Left lung (tissue), 10 donors: ENCODE data around the gene NRG3. TPM values are rescaled to one million over a fixed set of nuclear protein-coding genes. Genes with fewer than 3 reads are reported as not detected.

Experiments used
- ATAC-seq: fragments of 200-7000 bp; cut with Tn5 transposase; one replicate; pipeline ENCODE4 v1.9.1; 2020; ENCODE audit warnings: moderate library complexity
- DNase-seq, 4 donors: peaks; one replicate each; pipeline ENCODE4 v3.0.0-alpha.2; 2013 to 2020
- H3K27ac ChIP-seq, 2 donors: fragments of 200-600 bp; sonication (generic) in 1 of 2; one replicate each; pipeline versions ENCODE4 v1.5.0 to v1.8.0; 2020 to 2021
- H3K27me3 ChIP-seq, 2 donors: fragments of 200-600 bp; sonication (generic) in 1 of 2; one replicate each; pipeline versions ENCODE4 v1.5.0 to v1.8.0; 2020 to 2021
- H3K36me3 ChIP-seq, 2 donors: fragments of 200-600 bp; sonication (generic) in 1 of 2; one replicate each; pipeline versions ENCODE4 v1.5.0 to v1.8.0; 2020 to 2021
- H3K4me1 ChIP-seq, 2 donors: fragments of 200-600 bp; one replicate each; pipeline ENCODE4 v1.8.0; 2021
- H3K4me3 ChIP-seq, 2 donors: fragments of 200-600 bp; sonication (generic) in 1 of 2; one replicate each; pipeline versions ENCODE4 v1.5.0 to v1.8.0; 2020 to 2021; ENCODE audit warnings: mild to moderate bottlenecking in 1 of 2
- H3K9me3 ChIP-seq, 2 donors: fragments of 200-600 bp; sonication (generic) in 1 of 2; one replicate each; pipeline versions ENCODE4 v1.5.0 to v1.8.0; 2020 to 2021
- CTCF ChIP-seq, 2 donors: fragments of 200-600 bp; sonication (generic) in 1 of 2; IDR thresholded peaks; one replicate each; pipeline versions ENCODE4 v1.5.0 to v1.8.0; 2021; ENCODE audit warnings: antibody characterized with exemption in 2 of 2
- intact Hi-C, 2 donors: fragments of 100-400 bp; cut with DNase I; formaldehyde crosslinking; loops; one replicate each; pipeline versions ENCODE4 v1.11.2 to v1.14.2; 2022
- polyA plus RNA-seq, 6 donors: library from polyadenylated mRNA; unstranded; fragments of 120-200 nt; gene quantifications; one replicate each; pipeline ENCODE4 v1.2.1, GENCODE V29; 2013; ENCODE audit not compliant: insufficient read length in 6 of 6
- total RNA-seq, 2 donors: library from RNA; stranded (reverse); fragmentation: NEBNext Ultra II Directional; extraction: Animal tissue kit (Norgen Biotek cat#: 25700); gene quantifications; one replicate each; pipeline ENCODE4 v1.2.1, GENCODE V29; 2021
- donor health status: DM: no; HTN: yes; CAD: no.
- donor health status: DM: no; HTN: no; CAD: no.

Gene NRG3
- total and polyA plus RNA-seq, 8 donors: 1.0 to 1.7 (median 1.1) TPM

- intact Hi-C loops: no loop called here
- ATAC-seq: no peak
These were observed 14.3 kb downstream of the NRG3 start for GRCh38 chr10:81889181-81889769.

GRCh38 chr10:81894616-81895015, 19.6 kb downstream of the NRG3 start:
- no peak overlapping the region for H3K4me3 ChIP-seq
- DNase-seq (no peak), ATAC-seq (no peak)
- intact Hi-C loops: no loop called here
- H3K27ac ChIP-seq: no peak overlapping the region
- no peak for TF ChIP-seq CTCF (IDR thresholded peaks at IDR 0.05)
- H3K27me3 ChIP-seq: no peaks in the 10 kb centered on the region
- no peaks in the 10 kb centered on the region for H3K36me3 ChIP-seq
- no peaks in the 10 kb centered on the region for H3K4me1 ChIP-seq
- no peaks in the 10 kb centered on the region for H3K9me3 ChIP-seq

More at GRCh38 chr10:81889181-81889769, 14.3 kb downstream of the NRG3 start:
- Histone ChIP-seq H3K27ac (no peak overlapping the region), H3K4me1 (no peaks in the 10 kb centered on the region), H3K4me3 (no peak overlapping the region), H3K27me3 (no peaks in the 10 kb centered on the region), H3K9me3 (no peaks in the 10 kb centered on the region), H3K36me3 (no peaks in the 10 kb centered on the region)
- DNase-seq: no peak
- no peak for TF ChIP-seq CTCF (IDR thresholded peaks at IDR 0.05)

- Histone ChIP-seq H3K27me3 (no peaks in the 10 kb centered on the region), H3K27ac (no peak overlapping the region), H3K4me1 (no peaks in the 10 kb centered on the region), H3K4me3 (no peak overlapping the region), H3K9me3 (no peaks in the 10 kb centered on the region), H3K36me3 (no peaks in the 10 kb centered on the region)
- no peak for TF ChIP-seq CTCF (IDR thresholded peaks at IDR 0.05)
- no peak for DNase-seq
- intact Hi-C loops: no loop called here
- no peak for ATAC-seq
These were observed 23.5 kb downstream of the NRG3 start for GRCh38 chr10:81898518-81898917.

GRCh38 chr10:81900989-81901388, 26.0 kb downstream of the NRG3 start:
- no peaks in the 10 kb centered on the region for H3K36me3 ChIP-seq
- no peak for DNase-seq
- H3K27ac ChIP-seq: no peak overlapping the region
- ATAC-seq: no peak
- no peaks in the 10 kb centered on the region for H3K27me3 ChIP-seq
- intact Hi-C loops: no loop called here
- no peak for TF ChIP-seq CTCF (IDR thresholded peaks at IDR 0.05)
- no peaks in the 10 kb centered on the region for H3K9me3 ChIP-seq
- H3K4me3 ChIP-seq: no peak overlapping the region
- no peaks in the 10 kb centered on the region for H3K4me1 ChIP-seq

GRCh38 chr10:81903472-81903871, 28.5 kb downstream of the NRG3 start:
- Histone ChIP-seq H3K4me3 (no peak overlapping the region), H3K36me3 (no peaks in the 10 kb centered on the region), H3K4me1 (no peaks in the 10 kb centered on the region), H3K9me3 (no peaks in the 10 kb centered on the region), H3K27me3 (no peaks in the 10 kb centered on the region), H3K27ac (no peak overlapping the region)
- intact Hi-C loops: no loop called here
- ATAC-seq (no peak), DNase-seq (no peak)
- TF ChIP-seq CTCF (IDR thresholded peaks at IDR 0.05): no peak
